Skeletal muscle satellite cell (primary cell): Measurements from ENCODE around the gene KCNJ11.

Source experiments
- H3K27me3 ChIP-seq: 2 replicates; pipeline ENCODE4 v1.7.0; 2013; ENCODE audit warnings: low read length; ENCODE audit not compliant: control insufficient read depth, insufficient read depth
- H3K36me3 ChIP-seq: 2 replicates; pipeline ENCODE4 v1.7.0; 2013; ENCODE audit warnings: mild to moderate bottlenecking, control low read depth, low read length; ENCODE audit not compliant: insufficient read depth
- H3K4me1 ChIP-seq: 2 replicates; pipeline ENCODE4 v1.7.0; 2013; ENCODE audit warnings: low read length; ENCODE audit not compliant: control insufficient read depth, insufficient read depth
- H3K4me2 ChIP-seq: 2 replicates; pipeline ENCODE4 v1.7.0; 2013; ENCODE audit warnings: mild to moderate bottlenecking, low read length
- H3K4me3 ChIP-seq: 2 replicates; pipeline ENCODE4 v1.7.0; 2013; ENCODE audit warnings: low read length
- H3K9ac ChIP-seq: 2 replicates; pipeline ENCODE4 v1.7.0; 2013; ENCODE audit warnings: mild to moderate bottlenecking, low read depth, low read length, moderate library complexity
- H3K9me3 ChIP-seq: replicated peaks from 2 replicates; pipeline ENCODE4 v1.7.0; 2013; ENCODE audit warnings: mild to moderate bottlenecking, control low read depth, low read length

KCNJ11 gene

DNA sequence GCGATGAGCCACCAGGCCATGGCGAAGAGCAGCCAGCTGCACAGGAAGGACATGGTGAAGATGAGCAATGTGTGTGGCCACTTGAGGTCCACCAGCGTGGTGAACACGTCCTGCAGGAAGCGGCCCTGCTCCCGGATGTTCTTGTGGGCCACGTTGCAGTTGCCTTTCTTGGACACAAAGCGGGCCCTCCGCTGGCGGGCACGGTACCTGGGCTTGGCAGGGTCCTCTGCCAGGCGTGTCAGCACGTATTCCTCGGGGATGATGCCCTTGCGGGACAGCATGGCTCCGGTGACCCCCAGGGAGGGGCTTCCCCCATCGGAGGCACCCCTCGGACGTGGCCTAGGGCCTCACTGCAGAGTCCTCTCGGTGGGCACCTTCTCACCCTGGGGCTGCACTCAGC is 648 bp downstream of the KCNJ11 start:
- H3K4me2 ChIP-seq, result no peak overlapping the region
- no peak overlapping the region for H3K4me3 ChIP-seq
- H3K9ac ChIP-seq, result no peak overlapping the region
- H3K4me1 ChIP-seq, result no peaks in the 10 kb centered on the region
- no peaks in the 10 kb centered on the region for H3K36me3 ChIP-seq
- no peaks in the 10 kb centered on the region for H3K9me3 ChIP-seq
- H3K27me3 ChIP-seq, result peaks cover 32% of the 10 kb centered on the region

DNA sequence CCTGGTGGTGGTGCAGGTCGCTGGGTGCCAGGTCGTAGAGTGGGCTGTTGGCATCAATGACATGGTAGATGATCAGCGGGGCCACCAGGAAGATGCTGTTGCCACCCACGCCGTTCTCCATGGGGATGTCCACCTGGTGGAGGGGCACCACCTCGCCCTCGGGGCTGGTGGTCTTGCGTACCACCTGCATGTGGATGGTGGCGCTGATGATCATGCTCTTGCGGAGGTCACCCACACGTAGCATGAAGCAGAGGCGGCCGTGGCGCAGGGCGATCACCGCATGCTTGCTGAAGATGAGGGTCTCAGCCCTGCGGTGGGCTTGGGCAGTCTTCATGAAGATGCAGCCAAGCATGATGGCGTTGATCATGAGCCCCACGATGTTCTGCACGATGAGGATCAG is 1.2 kb downstream of the KCNJ11 start:
- Histone ChIP-seq H3K9ac (no peak overlapping the region), H3K4me3 (no peak overlapping the region), H3K4me2 (no peak overlapping the region), H3K9me3 (no peaks in the 10 kb centered on the region), H3K36me3 (no peaks in the 10 kb centered on the region), H3K27me3 (peaks cover 32% of the 10 kb centered on the region), H3K4me1 (no peaks in the 10 kb centered on the region)

DNA sequence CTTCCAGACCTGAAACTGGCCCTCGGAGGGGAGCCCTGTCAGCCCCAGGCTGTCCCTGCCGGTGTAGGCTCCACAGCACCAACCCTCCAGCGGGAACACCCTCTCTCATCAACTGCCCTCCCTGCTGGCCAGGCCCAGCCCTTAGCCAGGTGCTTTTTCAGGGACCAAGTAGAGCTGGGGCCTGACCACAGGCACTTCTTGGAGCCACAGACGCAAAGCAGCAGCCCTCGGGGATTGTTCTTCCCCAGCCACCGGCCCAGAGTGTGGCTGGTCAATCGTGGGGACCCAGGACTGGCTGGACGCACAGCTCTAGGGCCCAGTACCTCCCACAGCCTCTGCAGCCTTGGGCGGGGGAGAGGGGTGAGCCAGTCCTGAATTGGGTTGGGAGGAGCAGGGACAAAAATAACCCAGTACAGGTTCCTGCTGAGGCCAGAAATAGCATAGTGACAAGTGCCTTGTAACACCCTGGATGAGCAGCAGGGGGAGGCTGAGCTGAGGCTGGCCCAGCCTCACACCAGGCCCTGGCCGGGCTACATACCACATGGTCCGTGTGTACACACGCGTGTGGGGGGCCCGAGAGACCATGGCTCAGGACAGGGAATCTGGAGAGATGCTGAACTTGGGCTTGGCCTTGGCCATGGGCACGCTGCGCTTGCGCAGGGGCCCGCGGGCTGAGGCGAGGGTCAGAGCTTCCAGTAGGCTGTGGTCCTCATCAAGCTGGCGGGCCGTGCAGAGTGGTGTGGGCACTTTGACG is 2.0 kb downstream of the KCNJ11 start:
- Histone ChIP-seq H3K4me1 (peaks cover 5% of the 10 kb centered on the region), H3K9ac (no peak overlapping the region), H3K9me3 (no peaks in the 10 kb centered on the region), H3K4me3 (no peak overlapping the region), H3K4me2 (no peak overlapping the region), H3K36me3 (no peaks in the 10 kb centered on the region), H3K27me3 (peaks cover 26% of the 10 kb centered on the region)

GRCh38 chr11:17385926-17386325 is 2.5 kb downstream of the KCNJ11 start:
- H3K4me1 ChIP-seq, result peaks cover 10% of the 10 kb centered on the region
- no peak overlapping the region for H3K9ac ChIP-seq
- no peak overlapping the region for H3K4me3 ChIP-seq
- no peak overlapping the region for H3K4me2 ChIP-seq
- H3K9me3 ChIP-seq, result no peaks in the 10 kb centered on the region
- no peaks in the 10 kb centered on the region for H3K36me3 ChIP-seq
- peaks cover 21% of the 10 kb centered on the region for H3K27me3 ChIP-seq

GRCh38 chr11:17385492-17385891 is 3.0 kb downstream of the KCNJ11 start:
- peaks cover 17% of the 10 kb centered on the region for H3K27me3 ChIP-seq
- H3K4me2 ChIP-seq, result no peak overlapping the region
- peaks cover 12% of the 10 kb centered on the region for H3K4me1 ChIP-seq
- H3K9me3 ChIP-seq, result no peaks in the 10 kb centered on the region
- no peak overlapping the region for H3K4me3 ChIP-seq
- no peaks in the 10 kb centered on the region for H3K36me3 ChIP-seq
- no peak overlapping the region for H3K9ac ChIP-seq

DNA sequence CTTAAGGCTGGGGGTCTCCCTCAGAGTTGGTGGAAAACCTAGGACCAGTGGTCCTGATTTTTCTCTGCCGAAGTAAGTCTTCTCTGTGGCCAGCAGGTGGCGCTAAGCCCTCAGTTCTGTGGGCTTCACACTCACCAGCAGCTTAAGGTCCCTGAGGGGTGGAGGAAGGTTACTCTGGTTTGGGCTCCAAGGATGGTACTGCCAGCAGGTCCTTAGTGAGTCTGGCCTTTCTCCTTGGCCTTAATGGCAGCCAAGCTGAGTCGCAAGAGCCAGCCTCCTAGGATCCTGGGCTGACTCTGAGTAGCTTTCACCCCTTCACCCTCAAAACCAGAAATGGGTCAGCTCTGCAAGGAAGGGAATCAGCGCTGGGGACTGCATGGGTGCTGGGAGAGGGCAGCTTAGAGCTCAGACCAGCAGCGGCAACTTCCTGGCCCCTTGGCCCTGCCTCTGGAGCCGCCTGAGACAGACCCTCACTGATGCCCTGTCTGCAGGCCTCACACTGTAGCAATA is 4.4 kb downstream of the KCNJ11 start:
- peaks cover 5% of the 10 kb centered on the region for H3K27me3 ChIP-seq
- H3K36me3 ChIP-seq, result no peaks in the 10 kb centered on the region
- no peak overlapping the region for H3K4me3 ChIP-seq
- no peak overlapping the region for H3K9ac ChIP-seq
- H3K4me1 ChIP-seq, result peaks cover 12% of the 10 kb centered on the region
- no peaks in the 10 kb centered on the region for H3K9me3 ChIP-seq
- H3K4me2 ChIP-seq, result no peak overlapping the region

DNA sequence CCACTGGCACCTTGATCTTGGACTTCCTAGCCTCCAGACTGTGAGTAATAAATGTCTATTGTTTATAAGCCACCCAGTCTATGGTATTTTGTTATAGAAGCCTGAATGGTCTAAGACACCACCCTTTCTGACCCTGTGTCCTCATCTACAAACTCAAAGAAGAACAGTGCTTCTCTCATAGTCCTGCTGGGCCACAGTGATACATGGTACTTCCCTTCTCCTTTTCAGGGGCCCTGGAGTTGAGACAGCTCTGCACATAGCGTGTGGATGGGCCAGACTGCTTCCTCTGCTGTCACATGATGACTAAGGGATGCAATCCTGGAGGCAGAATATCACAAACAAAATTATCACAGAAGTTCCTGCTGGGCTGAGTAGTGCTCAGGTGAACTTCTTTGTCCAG is 5.0 kb downstream of the KCNJ11 start:
- peaks cover 5% of the 10 kb centered on the region for H3K27me3 ChIP-seq
- no peaks in the 10 kb centered on the region for H3K9me3 ChIP-seq
- H3K4me2 ChIP-seq, result no peak overlapping the region
- H3K36me3 ChIP-seq, result no peaks in the 10 kb centered on the region
- H3K4me1 ChIP-seq, result peaks cover 12% of the 10 kb centered on the region
- no peak overlapping the region for H3K4me3 ChIP-seq
- no peak overlapping the region for H3K9ac ChIP-seq

DNA sequence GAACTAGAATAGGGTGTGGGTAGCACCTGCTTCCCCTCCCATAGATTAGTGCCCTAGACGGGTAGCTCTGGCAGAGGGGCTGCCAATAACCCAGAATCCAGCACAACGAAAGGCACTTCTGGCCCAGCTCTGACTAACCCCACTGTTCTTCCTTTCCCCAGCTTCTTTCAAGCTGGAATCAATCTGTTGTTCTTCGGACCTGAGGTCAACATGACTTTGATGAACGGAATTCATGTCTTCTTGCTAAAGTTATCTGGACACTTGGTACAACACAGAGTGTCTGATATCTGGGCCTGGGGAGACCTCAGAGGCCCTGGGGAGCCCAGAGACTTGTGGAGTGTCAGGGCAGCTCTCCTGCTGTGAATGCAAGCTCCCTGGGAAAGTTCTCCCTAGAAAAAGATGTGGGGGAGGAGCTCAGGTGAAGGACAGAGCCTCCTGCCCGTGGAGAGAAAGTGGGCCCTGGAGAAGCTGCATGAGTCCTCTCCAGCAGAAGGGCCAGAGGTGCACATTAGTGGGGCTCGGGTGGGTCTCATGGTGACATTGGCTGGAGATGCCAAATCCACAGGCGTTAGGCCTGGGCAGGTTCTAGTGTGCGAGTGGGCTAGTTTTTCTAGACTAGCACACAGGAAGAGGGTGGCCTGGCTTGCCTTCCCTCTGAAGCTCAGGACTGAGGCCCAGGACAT is 6.3 kb downstream of the KCNJ11 start:
- Histone ChIP-seq H3K4me2 (no peak overlapping the region), H3K9me3 (no peaks in the 10 kb centered on the region), H3K27me3 (peaks cover 5% of the 10 kb centered on the region), H3K4me1 (peaks cover 12% of the 10 kb centered on the region), H3K9ac (no peak overlapping the region), H3K4me3 (no peak overlapping the region), H3K36me3 (no peaks in the 10 kb centered on the region)

- H3K4me3 ChIP-seq, result no peak overlapping the region
- peaks cover 12% of the 10 kb centered on the region for H3K4me1 ChIP-seq
- no peak overlapping the region for H3K9ac ChIP-seq
- no peak overlapping the region for H3K4me2 ChIP-seq
- H3K27me3 ChIP-seq, result peaks cover 5% of the 10 kb centered on the region
- H3K36me3 ChIP-seq, result no peaks in the 10 kb centered on the region
- no peaks in the 10 kb centered on the region for H3K9me3 ChIP-seq
These were observed 7.3 kb downstream of the KCNJ11 start for GRCh38 chr11:17381156-17381555.

GRCh38 chr11:17379383-17380180 is 8.9 kb downstream of the KCNJ11 start:
- H3K27me3 ChIP-seq, result no peaks in the 10 kb centered on the region
- no peak overlapping the region for H3K9ac ChIP-seq
- H3K4me2 ChIP-seq, result no peak overlapping the region
- no peaks in the 10 kb centered on the region for H3K36me3 ChIP-seq
- H3K4me1 ChIP-seq, result peaks cover 12% of the 10 kb centered on the region
- H3K4me3 ChIP-seq, result no peak overlapping the region
- no peaks in the 10 kb centered on the region for H3K9me3 ChIP-seq

- Histone ChIP-seq H3K36me3 (peaks cover 2% of the 10 kb centered on the region), H3K4me2 (no peak overlapping the region), H3K4me3 (no peak overlapping the region)
These were observed 9.8 kb downstream of the KCNJ11 start for GRCh38 chr11:17378655-17379054.

More at GRCh38 chr11:17378655-17379054, 9.8 kb downstream of the KCNJ11 start:
- Histone ChIP-seq H3K9ac (no peak overlapping the region), H3K4me1 (peaks cover 12% of the 10 kb centered on the region), H3K27me3 (no peaks in the 10 kb centered on the region), H3K9me3 (no peaks in the 10 kb centered on the region)
